OCI-LY7 (cell line): ENCODE data around the gene LHX5.

Experiments used
- CTCF ChIP-seq: fragments of 200-600 bp; sonication (generic); conservative IDR thresholded peaks from 2 replicates; pipeline ENCODE4 v1.5.1; 2014; ENCODE audit warnings: mild to moderate bottlenecking, antibody characterized with exemption, low read length, moderate library complexity, mixed read lengths
- EZH2phosphoT487 ChIP-seq: fragments of 200-600 bp; sonication (generic); IDR thresholded peaks from 2 replicates; pipeline ENCODE4 v1.6.1; 2018; ENCODE audit warnings: low read depth, borderline replicate concordance, mild to moderate bottlenecking, mixed run types, antibody characterized with exemption, low read length, moderate library complexity, mixed read lengths

GRCh38 chr12:113473400-113473799, 1.7 kb upstream of the LHX5 start:
- TF ChIP-seq CTCF (no peak), EZH2phosphoT487 (no peak)
